ENCODE results near the gene SMCO2.

SMCO2 gene

GRCh38 chr12:27446436-27446835 lies at the start of gene SMCO2:
Gene SMCO2 (plus strand): TSS chr12:27446736. CDS start chr12:27470632, 23,896 bp downstream.
- ATAC-seq (ENCODE audit: low read depth) (no peak), DNase-seq (ENCODE audit: low spot score in 2 of 2) (no peak)
- Mint-ChIP-seq H3K36me3 (no peaks in the 10 kb centered on the region), H3K27ac (no peak within 1 kb of the TSS), H3K9me3 (peaks cover 8% of the 10 kb centered on the region), H3K27me3 (peaks cover 2% of the 10 kb centered on the region), H3K4me3 (no peak within 1 kb of the TSS), H3K4me1 (no peaks in the 10 kb centered on the region)

DNA sequence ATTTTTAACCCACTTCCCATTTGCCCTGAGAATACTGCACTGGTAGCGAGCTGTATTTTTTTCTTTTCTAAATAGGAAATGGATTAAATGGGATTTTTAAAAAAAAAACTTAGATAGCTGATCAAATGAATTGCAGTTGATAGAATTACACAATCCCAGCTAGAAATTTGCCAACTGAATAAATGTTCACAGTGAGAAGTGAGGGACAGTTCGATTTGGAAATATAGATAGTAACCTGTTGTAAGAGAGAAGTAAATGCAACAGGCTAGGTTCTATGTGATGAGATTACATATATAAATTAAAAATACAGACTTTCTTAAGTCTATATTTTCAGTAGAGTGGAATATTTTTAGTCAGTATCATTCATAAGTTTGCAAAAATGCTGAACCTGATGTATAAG lies 48.1 kb upstream of the SMCO2 start:
- H3K27ac Mint-ChIP-seq: no peak overlapping the region
- H3K36me3 Mint-ChIP-seq: no peaks in the 10 kb centered on the region
- peaks cover 1% of the 10 kb centered on the region for H3K27me3 Mint-ChIP-seq
- H3K4me1 Mint-ChIP-seq: no peaks in the 10 kb centered on the region
- H3K9me3 Mint-ChIP-seq: no peaks in the 10 kb centered on the region
- ATAC-seq (ENCODE audit: low read depth): no peak
- H3K4me3 Mint-ChIP-seq: no peak overlapping the region
- DNase-seq (ENCODE audit: low spot score in 2 of 2): no peak

DNA sequence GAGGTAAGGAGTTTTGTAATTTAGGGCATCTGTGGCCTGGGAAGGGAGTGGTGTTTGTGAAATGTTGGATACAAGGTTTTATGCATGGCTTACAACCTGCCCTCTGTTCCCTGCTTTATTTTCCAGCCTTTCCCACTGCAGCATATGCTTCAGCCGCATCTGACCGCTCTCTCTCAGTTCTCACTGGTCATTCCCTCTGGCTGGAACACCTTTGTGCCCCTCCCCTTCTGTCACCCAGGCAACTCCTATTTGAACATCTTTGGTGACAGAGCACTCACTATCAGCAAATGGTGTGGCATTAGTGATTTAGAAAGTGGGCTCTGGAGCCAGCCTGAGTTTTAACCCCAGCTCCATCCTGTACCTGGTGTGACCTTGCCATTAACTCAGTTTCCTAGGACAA lies 47.5 kb upstream of the SMCO2 start:
- Mint-ChIP-seq H3K27me3 (peaks cover 1% of the 10 kb centered on the region), H3K36me3 (no peaks in the 10 kb centered on the region), H3K4me3 (no peak overlapping the region), H3K9me3 (no peaks in the 10 kb centered on the region), H3K4me1 (no peaks in the 10 kb centered on the region), H3K27ac (no peak overlapping the region)
- DNase-seq (ENCODE audit: low spot score in 2 of 2) (no peak), ATAC-seq (ENCODE audit: low read depth) (no peak)

DNA sequence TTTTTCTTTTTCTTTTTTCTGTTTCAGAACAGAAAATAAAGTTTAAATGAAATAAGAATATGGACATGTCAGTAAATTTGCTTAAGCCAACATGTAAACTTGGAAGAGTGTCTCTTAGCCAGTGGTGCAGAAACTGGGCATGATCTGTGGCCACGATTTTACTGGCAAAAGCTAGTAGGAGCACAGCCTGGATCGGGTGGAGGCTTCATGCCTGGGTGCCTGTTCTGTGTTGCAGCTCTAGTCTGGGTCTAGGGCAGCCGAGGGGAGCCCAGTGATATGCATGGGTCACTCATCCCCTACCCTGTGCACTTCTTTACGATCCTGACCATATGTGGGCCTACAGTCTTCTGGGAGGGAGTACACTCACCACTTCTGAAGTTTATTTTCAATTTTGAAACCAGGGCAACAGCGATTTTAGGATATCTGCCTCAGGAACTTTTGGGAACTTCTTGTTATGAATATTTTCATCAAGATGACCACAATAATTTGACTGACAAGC lies 45.6 kb upstream of the SMCO2 start:
- Mint-ChIP-seq H3K4me1 (no peaks in the 10 kb centered on the region), H3K27ac (no peak overlapping the region), H3K9me3 (no peaks in the 10 kb centered on the region), H3K36me3 (no peaks in the 10 kb centered on the region), H3K27me3 (peaks cover 1% of the 10 kb centered on the region), H3K4me3 (no peak overlapping the region)
- ATAC-seq (ENCODE audit: low read depth): no peak
- no peak for DNase-seq (ENCODE audit: low spot score in 2 of 2)

DNA sequence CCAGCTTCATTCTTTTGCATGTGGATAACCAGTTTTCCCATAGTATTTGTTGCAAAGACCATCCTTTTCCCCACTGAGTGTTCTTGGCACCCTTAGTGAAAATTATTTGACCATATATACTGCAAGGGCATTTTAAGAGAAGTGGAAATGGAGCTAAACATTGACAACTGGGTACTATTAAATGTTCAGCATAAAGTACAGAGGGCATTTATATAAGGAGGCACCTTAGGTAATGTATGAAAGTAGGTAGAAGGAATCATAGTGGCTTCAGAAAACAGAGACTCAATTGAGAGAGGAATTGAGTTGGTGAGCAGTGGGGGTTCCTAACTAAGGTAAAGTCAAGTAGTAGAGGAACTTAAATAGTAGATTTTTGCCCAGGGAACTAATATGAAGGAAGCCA lies 34.5 kb upstream of the SMCO2 start:
- Mint-ChIP-seq H3K4me1 (no peaks in the 10 kb centered on the region), H3K9me3 (peaks cover 2% of the 10 kb centered on the region)

DNA sequence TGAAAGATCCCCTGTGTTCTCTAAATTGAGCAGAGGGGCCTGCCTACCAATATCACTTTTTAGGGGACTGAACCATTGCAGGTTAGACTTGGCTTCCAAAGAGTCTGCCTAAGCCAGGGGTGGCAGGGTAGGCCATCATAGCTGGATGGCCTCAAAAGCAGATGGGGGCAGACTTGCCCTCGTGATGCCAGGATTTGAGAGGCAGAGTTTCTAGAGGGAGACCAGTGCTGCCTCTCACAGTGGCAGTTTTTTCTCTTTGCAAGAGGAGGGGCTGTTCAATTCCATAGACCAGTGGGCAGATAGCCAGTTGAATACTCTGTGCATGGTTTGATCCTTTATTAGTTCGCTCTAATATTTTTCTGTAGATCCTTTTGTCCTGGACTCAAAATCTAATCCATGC lies 23.8 kb upstream of the SMCO2 start:
- Mint-ChIP-seq H3K9me3 (no peaks in the 10 kb centered on the region), H3K4me1 (no peaks in the 10 kb centered on the region), H3K27ac (no peak overlapping the region), H3K27me3 (no peaks in the 10 kb centered on the region), H3K36me3 (no peaks in the 10 kb centered on the region), H3K4me3 (no peak overlapping the region)
- DNase-seq (ENCODE audit: low spot score in 2 of 2): no peak
- no peak for ATAC-seq (ENCODE audit: low read depth)

More for the DNA sequence above, 34.5 kb upstream of the SMCO2 start:
- Mint-ChIP-seq H3K4me3 (no peak overlapping the region), H3K27me3 (no peaks in the 10 kb centered on the region), H3K36me3 (peaks cover 2% of the 10 kb centered on the region), H3K27ac (no peak overlapping the region)
- ATAC-seq (ENCODE audit: low read depth) (no peak), DNase-seq (ENCODE audit: low spot score in 2 of 2) (no peak)

GRCh38 chr12:27424631-27425230 lies 21.8 kb upstream of the SMCO2 start:
- no peaks in the 10 kb centered on the region for H3K36me3 Mint-ChIP-seq
- H3K4me1 Mint-ChIP-seq: no peaks in the 10 kb centered on the region
- no peak for DNase-seq (ENCODE audit: low spot score in 2 of 2)
- ATAC-seq (ENCODE audit: low read depth): no peak
- H3K27ac Mint-ChIP-seq: no peak overlapping the region
- H3K4me3 Mint-ChIP-seq: no peak overlapping the region
- H3K9me3 Mint-ChIP-seq: no peaks in the 10 kb centered on the region
- H3K27me3 Mint-ChIP-seq: no peaks in the 10 kb centered on the region

DNA sequence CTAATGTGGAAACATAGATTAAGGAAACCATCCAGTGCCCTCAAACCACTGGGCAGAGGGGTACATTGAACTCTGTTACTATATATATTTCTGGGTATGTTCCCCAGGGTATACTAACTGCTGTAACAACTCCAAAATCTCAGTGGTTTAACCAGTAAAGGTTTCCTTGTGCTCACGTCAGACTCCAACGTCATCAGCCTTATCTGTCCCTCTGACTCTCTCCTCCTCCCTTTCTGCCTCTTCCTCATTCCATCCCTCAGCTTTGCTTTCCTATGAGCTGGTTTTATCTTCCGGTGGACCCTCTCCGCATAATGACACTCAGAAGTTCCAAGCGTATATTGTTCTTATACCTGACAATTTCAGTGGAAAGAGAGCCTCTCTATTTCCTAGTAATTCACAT lies 21.2 kb upstream of the SMCO2 start:
- Mint-ChIP-seq H3K27me3 (no peaks in the 10 kb centered on the region), H3K4me1 (no peaks in the 10 kb centered on the region), H3K36me3 (no peaks in the 10 kb centered on the region)

GRCh38 chr12:27426743-27427487 lies 19.6 kb upstream of the SMCO2 start:
- H3K27ac Mint-ChIP-seq: no peak overlapping the region
- H3K4me3 Mint-ChIP-seq: no peak overlapping the region
- H3K9me3 Mint-ChIP-seq: no peaks in the 10 kb centered on the region
- H3K4me1 Mint-ChIP-seq: no peaks in the 10 kb centered on the region
- no peak for ATAC-seq (ENCODE audit: low read depth)
- DNase-seq (ENCODE audit: low spot score in 2 of 2): no peak
- no peaks in the 10 kb centered on the region for H3K27me3 Mint-ChIP-seq
- no peaks in the 10 kb centered on the region for H3K36me3 Mint-ChIP-seq

More for the DNA sequence above, 21.2 kb upstream of the SMCO2 start:
- H3K27ac Mint-ChIP-seq: no peak overlapping the region
- H3K4me3 Mint-ChIP-seq: no peak overlapping the region
- no peaks in the 10 kb centered on the region for H3K9me3 Mint-ChIP-seq
- DNase-seq (ENCODE audit: low spot score in 2 of 2) (no peak), ATAC-seq (ENCODE audit: low read depth) (no peak)

DNA sequence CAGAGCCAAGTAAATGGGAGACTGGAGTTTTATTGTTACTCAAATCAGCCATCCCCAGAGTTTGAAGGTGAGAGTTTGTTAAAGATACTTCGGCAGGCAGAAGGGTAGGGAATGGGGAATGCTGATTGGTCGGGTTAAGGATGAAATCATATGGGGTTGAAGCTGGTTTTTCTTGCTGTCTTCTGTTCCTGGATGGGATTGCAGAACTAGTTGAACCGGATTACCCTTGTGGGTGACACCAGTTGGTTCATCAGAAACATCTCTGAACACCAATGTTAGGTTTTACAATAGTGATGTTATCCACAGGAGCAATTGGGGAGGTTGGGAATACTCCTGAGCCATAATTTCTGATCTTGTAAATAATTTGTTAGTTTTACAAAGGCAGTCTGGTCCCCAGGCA lies 18.7 kb upstream of the SMCO2 start:
- H3K27me3 Mint-ChIP-seq: no peaks in the 10 kb centered on the region
- no peaks in the 10 kb centered on the region for H3K4me1 Mint-ChIP-seq
- H3K27ac Mint-ChIP-seq: no peak overlapping the region
- ATAC-seq (ENCODE audit: low read depth) (no peak), DNase-seq (ENCODE audit: low spot score in 2 of 2) (no peak)
- H3K36me3 Mint-ChIP-seq: no peaks in the 10 kb centered on the region
- no peaks in the 10 kb centered on the region for H3K9me3 Mint-ChIP-seq
- no peak overlapping the region for H3K4me3 Mint-ChIP-seq

DNA sequence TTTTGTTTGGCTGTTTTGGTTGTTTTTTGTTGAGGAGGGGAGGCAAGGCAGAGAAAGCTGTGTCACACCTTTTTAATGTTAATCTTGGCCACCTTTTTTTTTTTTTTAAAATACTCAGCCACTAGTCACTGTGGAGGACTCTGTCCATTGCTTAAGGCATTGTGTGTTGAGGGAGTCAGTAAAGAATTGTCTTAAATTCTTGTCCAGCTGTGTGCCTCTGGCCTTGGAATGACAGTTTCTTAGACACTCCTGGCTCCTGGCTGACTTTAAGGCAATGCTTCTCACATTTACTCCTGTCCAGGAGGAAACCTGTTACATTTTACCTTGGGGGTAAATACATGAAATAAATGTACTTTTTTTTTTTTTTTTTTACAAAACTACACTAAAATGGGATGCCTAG lies 18.1 kb upstream of the SMCO2 start:
- DNase-seq (ENCODE audit: low spot score in 2 of 2) (no peak), ATAC-seq (ENCODE audit: low read depth) (no peak)
- H3K36me3 Mint-ChIP-seq: no peaks in the 10 kb centered on the region
- H3K27ac Mint-ChIP-seq: no peak overlapping the region
- no peaks in the 10 kb centered on the region for H3K27me3 Mint-ChIP-seq
- H3K9me3 Mint-ChIP-seq: no peaks in the 10 kb centered on the region
- H3K4me3 Mint-ChIP-seq: no peak overlapping the region
- H3K4me1 Mint-ChIP-seq: no peaks in the 10 kb centered on the region

GRCh38 chr12:27429606-27430005 lies 16.9 kb upstream of the SMCO2 start:
- DNase-seq (ENCODE audit: low spot score in 2 of 2) (no peak), ATAC-seq (ENCODE audit: low read depth) (no peak)
- no peak overlapping the region for H3K4me3 Mint-ChIP-seq
- H3K27me3 Mint-ChIP-seq: no peaks in the 10 kb centered on the region
- H3K36me3 Mint-ChIP-seq: no peaks in the 10 kb centered on the region
- H3K4me1 Mint-ChIP-seq: no peaks in the 10 kb centered on the region
- no peaks in the 10 kb centered on the region for H3K9me3 Mint-ChIP-seq
- no peak overlapping the region for H3K27ac Mint-ChIP-seq

DNA sequence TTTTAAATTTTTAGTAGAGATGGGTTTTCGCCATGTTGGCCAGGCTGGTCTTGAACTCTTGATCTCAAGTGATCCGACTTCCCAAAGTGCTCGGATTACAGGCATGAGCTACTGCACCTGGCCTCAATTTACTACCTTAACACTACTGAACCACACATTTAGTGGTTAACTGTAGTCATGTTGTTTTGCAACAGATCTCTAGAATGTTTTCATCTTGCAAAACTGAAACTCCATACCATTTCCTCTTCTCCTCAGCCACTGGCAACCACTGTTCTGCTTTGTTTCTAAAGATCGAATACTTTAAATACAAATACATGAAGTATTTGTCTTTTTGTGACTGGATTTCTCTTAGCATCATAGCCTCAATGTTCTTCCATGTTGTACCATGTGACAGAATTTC lies 15.4 kb upstream of the SMCO2 start:
- Mint-ChIP-seq H3K36me3 (no peaks in the 10 kb centered on the region), H3K4me3 (no peak overlapping the region), H3K27me3 (peaks cover 1% of the 10 kb centered on the region), H3K9me3 (no peaks in the 10 kb centered on the region), H3K27ac (no peak overlapping the region), H3K4me1 (peaks cover 3% of the 10 kb centered on the region)
- no peak for DNase-seq (ENCODE audit: low spot score in 2 of 2)
- ATAC-seq (ENCODE audit: low read depth): no peak

DNA sequence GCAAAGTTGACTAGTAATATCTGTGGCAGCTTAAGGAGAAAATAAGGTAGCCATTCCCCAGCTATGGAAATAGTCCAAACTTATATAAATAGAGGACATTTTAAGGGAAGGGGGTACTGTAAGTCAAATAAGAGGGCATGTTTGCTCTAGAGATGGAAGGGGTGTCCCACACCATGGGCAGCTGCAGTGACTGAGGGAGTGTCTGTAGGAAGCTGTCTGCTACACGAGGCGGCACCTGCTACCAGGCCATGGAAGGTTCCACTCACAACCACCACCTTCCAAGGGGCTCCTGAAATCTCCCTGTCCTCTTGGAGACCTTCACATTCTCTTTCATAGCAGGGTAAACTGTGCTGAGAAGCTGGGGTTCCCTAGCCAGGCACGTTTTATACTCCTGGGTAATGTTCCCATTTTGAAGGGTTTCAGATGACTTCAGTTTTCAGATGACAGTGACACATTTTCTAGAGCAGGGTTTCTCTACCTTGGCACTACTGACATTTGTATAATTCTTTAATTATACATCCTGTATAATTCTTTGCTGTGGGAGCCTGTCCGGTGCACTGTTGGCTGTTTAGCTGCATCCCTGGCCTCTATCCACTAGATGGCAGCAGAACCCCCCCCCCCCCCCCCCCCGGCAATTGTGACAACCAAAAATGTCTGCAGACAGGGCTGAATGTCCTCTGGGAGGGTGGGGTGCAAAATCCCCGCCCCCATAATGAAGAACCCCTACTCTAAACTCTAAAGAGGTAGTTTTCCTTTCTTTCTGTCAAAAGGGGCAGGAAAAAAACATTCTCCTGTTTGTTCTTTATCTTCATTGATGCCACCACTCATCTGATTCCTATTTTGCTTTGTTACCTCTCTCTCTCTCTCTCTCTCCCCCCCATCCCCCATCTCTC lies 11.6 kb upstream of the SMCO2 start:
- DNase-seq (ENCODE audit: low spot score in 2 of 2): peak in 1 of 2 donors; percentile 4

More for the DNA sequence above, 11.6 kb upstream of the SMCO2 start:
- no peak overlapping the region for H3K4me3 Mint-ChIP-seq
- H3K36me3 Mint-ChIP-seq: no peaks in the 10 kb centered on the region
- H3K27me3 Mint-ChIP-seq: peaks cover 3% of the 10 kb centered on the region
- H3K4me1 Mint-ChIP-seq: peaks cover 11% of the 10 kb centered on the region
- peak; percentile 50 for ATAC-seq (ENCODE audit: low read depth)
- no peak overlapping the region for H3K27ac Mint-ChIP-seq
- H3K9me3 Mint-ChIP-seq: no peaks in the 10 kb centered on the region
